HUES64 (cell line): ENCODE data around the gene XPNPEP3.

Experiments
- H3K27ac ChIP-seq: 2 replicates; pipeline ENCODE4 v1.7.0; 2013; ENCODE audit warnings: low read depth, low read length, inconsistent platforms
- H3K27me3 ChIP-seq: 2 replicates; pipeline ENCODE4 v1.6.1; 2013; ENCODE audit warnings: mild to moderate bottlenecking, low read length; ENCODE audit not compliant: insufficient read depth
- H3K36me3 ChIP-seq: 2 replicates; pipeline ENCODE4 v1.6.1; 2013; ENCODE audit warnings: mild to moderate bottlenecking, low read length; ENCODE audit not compliant: insufficient read depth
- H3K4me1 ChIP-seq: 2 replicates; pipeline ENCODE4 v1.6.1; 2013; ENCODE audit warnings: mild to moderate bottlenecking, low read length, moderate library complexity; ENCODE audit not compliant: insufficient read depth
- H3K4me3 ChIP-seq: 2 replicates; pipeline ENCODE4 v1.5.1; 2013; ENCODE audit warnings: mild to moderate bottlenecking, low read length, moderate library complexity
- H3K9ac ChIP-seq: 2 replicates; pipeline ENCODE4 v1.6.1; 2013; ENCODE audit warnings: mild to moderate bottlenecking, low read depth, low read length
- H3K9me3 ChIP-seq: 2 replicates; pipeline ENCODE4 v1.6.1; 2013; ENCODE audit warnings: low read depth, low read length; ENCODE audit not compliant: insufficient read depth
- WGBS: fragments of 150-250, 120-280 bp; methylation state at CpG from one replicate; pipeline ENCODE4 v1.1.7; 2013; ENCODE audit warnings: missing lambda C conversion rate; 5-methylcytosine and 5-hydroxymethylcytosine counted together

Gene XPNPEP3

DNA sequence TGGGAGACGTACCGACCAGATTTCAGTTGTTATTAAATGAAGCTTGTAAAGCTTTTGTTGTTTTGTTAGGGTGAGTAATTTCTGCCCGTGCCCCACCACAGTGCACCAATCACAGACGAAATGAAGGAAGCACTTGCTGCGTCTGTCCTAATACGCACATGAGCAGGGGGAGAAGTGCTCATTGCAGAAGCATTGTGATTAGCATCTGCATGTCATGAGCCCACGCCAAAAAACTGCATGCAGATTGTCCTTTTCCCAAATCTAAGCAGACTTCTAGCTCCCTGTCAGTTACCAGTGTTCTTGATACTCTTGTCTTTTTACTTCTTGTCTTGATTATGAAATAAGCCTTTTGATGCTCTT lies 109.8 kb downstream of the XPNPEP3 start:
- Histone ChIP-seq H3K9me3 (no peaks in the 10 kb centered on the region), H3K27me3 (no peaks in the 10 kb centered on the region), H3K9ac (no peak overlapping the region), H3K4me3 (no peak overlapping the region), H3K4me1 (no peaks in the 10 kb centered on the region), H3K27ac (no peak overlapping the region), H3K36me3 (peaks cover 86% of the 10 kb centered on the region)
- 93% methylated on average over 7 of the region's 7 CpGs for WGBS

- Histone ChIP-seq H3K9me3 (no peaks in the 10 kb centered on the region), H3K27ac (no peak overlapping the region), H3K4me3 (no peak overlapping the region), H3K27me3 (no peaks in the 10 kb centered on the region), H3K9ac (no peak overlapping the region), H3K4me1 (no peaks in the 10 kb centered on the region), H3K36me3 (peaks cover 86% of the 10 kb centered on the region)
- WGBS = 94% methylated on average over 6 of the region's 8 CpGs
Measured at GRCh38 chr22:40967111-40967760, 110.3 kb downstream of the XPNPEP3 start.

GRCh38 chr22:40972587-40972986 lies 115.6 kb downstream of the XPNPEP3 start:
- no peaks in the 10 kb centered on the region for H3K4me1 ChIP-seq
- H3K27ac ChIP-seq = no peak overlapping the region
- peaks cover 47% of the 10 kb centered on the region for H3K36me3 ChIP-seq
- no peak overlapping the region for H3K9ac ChIP-seq
- H3K9me3 ChIP-seq = no peaks in the 10 kb centered on the region
- H3K27me3 ChIP-seq = no peaks in the 10 kb centered on the region
- H3K4me3 ChIP-seq = no peak overlapping the region
- 96% methylated on average over 6 of the region's 6 CpGs for WGBS

- H3K27ac ChIP-seq = no peak overlapping the region
- no peak overlapping the region for H3K4me3 ChIP-seq
- no peaks in the 10 kb centered on the region for H3K27me3 ChIP-seq
- H3K4me1 ChIP-seq = no peaks in the 10 kb centered on the region
- H3K9ac ChIP-seq = no peak overlapping the region
- H3K36me3 ChIP-seq = peaks cover 41% of the 10 kb centered on the region
- WGBS = 97% methylated on average over 13 of the region's 13 CpGs
- no peaks in the 10 kb centered on the region for H3K9me3 ChIP-seq
Measured at GRCh38 chr22:40973144-40973543, 116.2 kb downstream of the XPNPEP3 start.

DNA sequence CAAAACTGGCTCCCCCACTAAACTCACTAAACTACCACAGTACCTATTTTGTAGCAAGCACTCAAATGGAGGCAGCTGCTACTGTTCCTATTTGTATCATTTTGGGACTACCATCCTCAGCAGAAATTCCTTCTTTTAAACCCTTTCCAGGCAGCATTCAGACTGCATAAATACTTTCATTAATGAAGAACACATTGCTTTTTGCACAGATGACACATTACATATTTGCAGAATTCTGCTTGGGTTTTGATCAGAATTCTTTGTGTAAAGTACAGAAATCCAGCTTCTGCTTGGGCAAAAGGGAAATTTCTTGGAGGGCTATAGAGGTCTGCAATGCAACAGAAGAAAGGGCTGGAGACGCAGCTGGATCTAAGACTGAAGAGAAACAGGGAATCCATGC lies 118.4 kb downstream of the XPNPEP3 start:
- Histone ChIP-seq H3K27ac (no peak overlapping the region), H3K9ac (no peak overlapping the region)
- WGBS = 93% methylated on average over 1 of the region's 1 CpG

GRCh38 chr22:40976866-40977700 lies 120.1 kb downstream of the XPNPEP3 start:
- no peaks in the 10 kb centered on the region for H3K9me3 ChIP-seq
- H3K27me3 ChIP-seq = no peaks in the 10 kb centered on the region
- H3K4me1 ChIP-seq = no peaks in the 10 kb centered on the region
- no peak overlapping the region for H3K4me3 ChIP-seq
- no peak overlapping the region for H3K9ac ChIP-seq
- WGBS = 94% methylated on average over 18 of the region's 18 CpGs
- H3K36me3 ChIP-seq = peaks cover 9% of the 10 kb centered on the region
- H3K27ac ChIP-seq = no peak overlapping the region

More for the DNA sequence above, 118.4 kb downstream of the XPNPEP3 start:
- no peaks in the 10 kb centered on the region for H3K4me1 ChIP-seq
- H3K9me3 ChIP-seq = no peaks in the 10 kb centered on the region
- no peak overlapping the region for H3K4me3 ChIP-seq
- peaks cover 21% of the 10 kb centered on the region for H3K36me3 ChIP-seq
- no peaks in the 10 kb centered on the region for H3K27me3 ChIP-seq

- WGBS = 96% methylated on average over 5 of the region's 7 CpGs
- H3K4me3 ChIP-seq = no peak overlapping the region
Measured at GRCh38 chr22:40979198-40979597, 122.2 kb downstream of the XPNPEP3 start.

GRCh38 chr22:40979871-40980270 lies 122.9 kb downstream of the XPNPEP3 start:
- no peak overlapping the region for H3K9ac ChIP-seq
- H3K4me3 ChIP-seq = no peak overlapping the region
- no peaks in the 10 kb centered on the region for H3K4me1 ChIP-seq
- H3K36me3 ChIP-seq = no peaks in the 10 kb centered on the region
- 91% methylated on average over 8 of the region's 8 CpGs for WGBS
- no peaks in the 10 kb centered on the region for H3K27me3 ChIP-seq
- H3K27ac ChIP-seq = no peak overlapping the region
- H3K9me3 ChIP-seq = no peaks in the 10 kb centered on the region

More at GRCh38 chr22:40979198-40979597, 122.2 kb downstream of the XPNPEP3 start:
- Histone ChIP-seq H3K27me3 (no peaks in the 10 kb centered on the region), H3K4me1 (no peaks in the 10 kb centered on the region), H3K27ac (no peak overlapping the region), H3K36me3 (no peaks in the 10 kb centered on the region), H3K9me3 (no peaks in the 10 kb centered on the region), H3K9ac (no peak overlapping the region)
